OCI-LY7 (cell line): ENCODE results near the gene NISCH. TPM values are rescaled to one million over a fixed set of nuclear protein-coding genes. Genes with fewer than 3 reads are reported as not detected.

ENCODE experiments used
- BruUV-seq: library from RNA; stranded (reverse); fragments of 400-500 nt; replicated peaks from 2 replicates; lab custom pipeline; 2021; lab: Mats Ljungman, UMichigan
- CTCF ChIA-PET: fragments of 300-600 bp; sonication (Branson Sonifier 250); formaldehyde crosslinking; loops from one replicate; lab custom pipeline; 2022; ENCODE audit warnings: antibody characterized with exemption; ENCODE audit not compliant: unreplicated experiment; lab: Charles Lee
- POLR2A ChIA-PET: fragments of 300-600 bp; sonication (Branson Sonifier 250); formaldehyde crosslinking; loops from one replicate; lab custom pipeline; 2022; ENCODE audit warnings: antibody characterized with exemption; lab: Charles Lee
- DNase-seq: peaks from one replicate; pipeline ENCODE4 v3.0.0-alpha.2; 2015; ENCODE audit warnings: low spot score
- H2AFZ ChIP-seq: fragments of 200-600 bp; sonication (generic), shearing (Covaris generic); 2 replicates; pipeline ENCODE4 v1.6.1; 2014; ENCODE audit warnings: mild to moderate bottlenecking, antibody characterized with exemption, low read length, moderate library complexity
- H3K27ac ChIP-seq: fragments of 200-600 bp; sonication (generic); 2 replicates; pipeline ENCODE4 v1.5.1; 2014; ENCODE audit warnings: mixed run types, low read depth, mild to moderate bottlenecking, moderate library complexity, low read length, inconsistent platforms; ENCODE audit not compliant: poor library complexity, severe bottlenecking
- H3K36me3 ChIP-seq: fragments of 200-600 bp; sonication (generic); 2 replicates; pipeline ENCODE4 v1.6.1; 2014; ENCODE audit warnings: mild to moderate bottlenecking, antibody characterized with exemption, low read length, moderate library complexity, mixed read lengths; ENCODE audit not compliant: insufficient read depth
- H3K4me1 ChIP-seq: fragments of 200-600 bp; sonication (generic); 2 replicates; pipeline ENCODE4 v1.5.1; 2014; ENCODE audit warnings: mild to moderate bottlenecking, low read length; ENCODE audit not compliant: insufficient read depth, poor library complexity, severe bottlenecking
- H3K4me2 ChIP-seq: fragments of 200-600 bp; sonication (generic); 2 replicates; pipeline ENCODE4 v1.6.1; 2014; ENCODE audit warnings: mild to moderate bottlenecking, low read length
- H3K4me3 ChIP-seq: fragments of 200-600 bp; sonication (generic); 2 replicates; pipeline ENCODE4 v1.5.1; 2014; ENCODE audit warnings: mild to moderate bottlenecking, low read depth, low read length; ENCODE audit not compliant: poor library complexity, severe bottlenecking
- H3K79me2 ChIP-seq: fragments of 200-600 bp; sonication (generic); 2 replicates; pipeline ENCODE4 v1.6.1; 2016; ENCODE audit warnings: low read depth, mild to moderate bottlenecking, low read length, moderate library complexity, mixed read lengths; ENCODE audit not compliant: insufficient read depth
- H3K9me2 ChIP-seq: fragments of 200-600 bp; sonication (generic); 2 replicates; pipeline ENCODE4 v1.6.1; 2016; ENCODE audit warnings: mild to moderate bottlenecking, low read length, mixed read lengths; ENCODE audit not compliant: insufficient read depth
- H3K9me3 ChIP-seq: fragments of 200-600 bp; sonication (generic); 2 replicates; pipeline ENCODE4 v1.6.1; 2014; ENCODE audit warnings: mild to moderate bottlenecking, mixed run types, low read length, mixed read lengths
- H4K20me1 ChIP-seq: fragments of 200-600 bp; sonication (generic); 2 replicates; pipeline ENCODE4 v1.6.1; 2014; ENCODE audit warnings: mild to moderate bottlenecking, antibody characterized with exemption, low read length, moderate library complexity, mixed read lengths; ENCODE audit not compliant: insufficient read depth
- CTCF ChIP-seq: fragments of 200-600 bp; sonication (generic); conservative IDR thresholded peaks from 2 replicates; pipeline ENCODE4 v1.5.1; 2014; ENCODE audit warnings: mild to moderate bottlenecking, antibody characterized with exemption, low read length, moderate library complexity, mixed read lengths
- EZH2phosphoT487 ChIP-seq: fragments of 200-600 bp; sonication (generic); IDR thresholded peaks from 2 replicates; pipeline ENCODE4 v1.6.1; 2018; ENCODE audit warnings: low read depth, borderline replicate concordance, mild to moderate bottlenecking, mixed run types, antibody characterized with exemption, low read length, moderate library complexity, mixed read lengths
- intact Hi-C: fragments of 100-400 bp; cut with micrococcal nuclease; formaldehyde crosslinking; loops from one replicate; pipeline ENCODE4 v1.10.0; 2022; ENCODE audit not compliant: unreplicated experiment
- total RNA-seq, 2 experiments: library from RNA; depleted of rRNA in 1 of 2; stranded (reverse); fragments of >200 nt in 1 of 2; shearing (Covaris generic) in 1 of 2; gene quantifications; 2 replicates each; pipeline ENCODE4 v1.2.3, GENCODE V29; 2014 to 2022

NISCH gene
- total RNA-seq, 2 experiments from 2014 or later = 60.5 to 73.3 TPM

- no TSS peak for BruUV-seq
Measured at GRCh38 chr3:52501046-52501445, 45.6 kb downstream of the NISCH start.

GRCh38 chr3:52502001-52502400, 46.6 kb downstream of the NISCH start:
- Histone ChIP-seq H3K27ac (no peak overlapping the region), H2AFZ (no peak overlapping the region), H3K4me3 (no peak overlapping the region), H3K4me1 (no peaks in the 10 kb centered on the region), H3K4me2 (no peak overlapping the region), H3K36me3 (no peaks in the 10 kb centered on the region), H3K9me2 (no peaks in the 10 kb centered on the region), H3K9me3 (no peaks in the 10 kb centered on the region), H3K79me2 (no peaks in the 10 kb centered on the region), H4K20me1 (no peaks in the 10 kb centered on the region)
- POLR2A ChIA-PET = interaction anchor here (0.6 to 0.7 kb wide), 2 partner anchors 35 to 42 kb away, joined by 4 read pairs; no protein-coding TSS in a partner anchor
- BruUV-seq = no TSS peak
- CTCF ChIA-PET = no interaction called here
- intact Hi-C loops = no loop called here
- TF ChIP-seq CTCF (no peak), EZH2phosphoT487 (no peak)
- no peak for DNase-seq

More at GRCh38 chr3:52501046-52501445, 45.6 kb downstream of the NISCH start:
- H3K79me2 ChIP-seq = no peaks in the 10 kb centered on the region
- no peak overlapping the region for H3K4me3 ChIP-seq
- CTCF ChIA-PET = no interaction called here
- H3K4me2 ChIP-seq = no peak overlapping the region
- DNase-seq = no peak
- no peak for TF ChIP-seq EZH2phosphoT487
- TF ChIP-seq CTCF = no peak
- H2AFZ ChIP-seq = no peak overlapping the region
- H3K27ac ChIP-seq = no peak overlapping the region
- no peaks in the 10 kb centered on the region for H3K9me2 ChIP-seq
- H3K9me3 ChIP-seq = no peaks in the 10 kb centered on the region
- no peaks in the 10 kb centered on the region for H3K36me3 ChIP-seq
- H4K20me1 ChIP-seq = no peaks in the 10 kb centered on the region
- intact Hi-C loops = no loop called here
- POLR2A ChIA-PET = interaction anchor here (0.5 kb wide), 1 partner anchor 251 kb away, joined by 5 read pairs; no protein-coding TSS in a partner anchor
- H3K4me1 ChIP-seq = no peaks in the 10 kb centered on the region

- no peaks in the 10 kb centered on the region for H3K36me3 ChIP-seq
- no peak overlapping the region for H3K4me2 ChIP-seq
- intact Hi-C loops = no loop called here
- no peaks in the 10 kb centered on the region for H4K20me1 ChIP-seq
- H3K9me3 ChIP-seq = no peaks in the 10 kb centered on the region
- no peaks in the 10 kb centered on the region for H3K79me2 ChIP-seq
- DNase-seq = no peak
- H3K4me3 ChIP-seq = no peak overlapping the region
- H3K9me2 ChIP-seq = no peaks in the 10 kb centered on the region
- BruUV-seq = no TSS peak
- no peaks in the 10 kb centered on the region for H3K4me1 ChIP-seq
- TF ChIP-seq CTCF = no peak
- no peak for TF ChIP-seq EZH2phosphoT487
- POLR2A ChIA-PET = no interaction called here
- H3K27ac ChIP-seq = no peak overlapping the region
- CTCF ChIA-PET = no interaction called here
- no peak overlapping the region for H2AFZ ChIP-seq
Measured at GRCh38 chr3:52502808-52503350, 47.5 kb downstream of the NISCH start.
